Measurements from ENCODE around the gene ADCY10. TPM values are rescaled to one million over a fixed set of nuclear protein-coding genes. Genes with fewer than 3 reads are reported as not detected.

Gene ADCY10, protein sequence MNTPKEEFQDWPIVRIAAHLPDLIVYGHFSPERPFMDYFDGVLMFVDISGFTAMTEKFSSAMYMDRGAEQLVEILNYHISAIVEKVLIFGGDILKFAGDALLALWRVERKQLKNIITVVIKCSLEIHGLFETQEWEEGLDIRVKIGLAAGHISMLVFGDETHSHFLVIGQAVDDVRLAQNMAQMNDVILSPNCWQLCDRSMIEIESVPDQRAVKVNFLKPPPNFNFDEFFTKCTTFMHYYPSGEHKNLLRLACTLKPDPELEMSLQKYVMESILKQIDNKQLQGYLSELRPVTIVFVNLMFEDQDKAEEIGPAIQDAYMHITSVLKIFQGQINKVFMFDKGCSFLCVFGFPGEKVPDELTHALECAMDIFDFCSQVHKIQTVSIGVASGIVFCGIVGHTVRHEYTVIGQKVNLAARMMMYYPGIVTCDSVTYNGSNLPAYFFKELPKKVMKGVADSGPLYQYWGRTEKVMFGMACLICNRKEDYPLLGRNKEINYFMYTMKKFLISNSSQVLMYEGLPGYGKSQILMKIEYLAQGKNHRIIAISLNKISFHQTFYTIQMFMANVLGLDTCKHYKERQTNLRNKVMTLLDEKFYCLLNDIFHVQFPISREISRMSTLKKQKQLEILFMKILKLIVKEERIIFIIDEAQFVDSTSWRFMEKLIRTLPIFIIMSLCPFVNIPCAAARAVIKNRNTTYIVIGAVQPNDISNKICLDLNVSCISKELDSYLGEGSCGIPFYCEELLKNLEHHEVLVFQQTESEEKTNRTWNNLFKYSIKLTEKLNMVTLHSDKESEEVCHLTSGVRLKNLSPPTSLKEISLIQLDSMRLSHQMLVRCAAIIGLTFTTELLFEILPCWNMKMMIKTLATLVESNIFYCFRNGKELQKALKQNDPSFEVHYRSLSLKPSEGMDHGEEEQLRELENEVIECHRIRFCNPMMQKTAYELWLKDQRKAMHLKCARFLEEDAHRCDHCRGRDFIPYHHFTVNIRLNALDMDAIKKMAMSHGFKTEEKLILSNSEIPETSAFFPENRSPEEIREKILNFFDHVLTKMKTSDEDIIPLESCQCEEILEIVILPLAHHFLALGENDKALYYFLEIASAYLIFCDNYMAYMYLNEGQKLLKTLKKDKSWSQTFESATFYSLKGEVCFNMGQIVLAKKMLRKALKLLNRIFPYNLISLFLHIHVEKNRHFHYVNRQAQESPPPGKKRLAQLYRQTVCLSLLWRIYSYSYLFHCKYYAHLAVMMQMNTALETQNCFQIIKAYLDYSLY (N-terminal part only)
- total RNA-seq (not detected in 2 replicates), polyA plus RNA-seq (0.11 TPM in 1 of 2 replicates, not detected in the other), polyA minus RNA-seq (not detected in 2 replicates), Bru-seq, nascent RNA (percentile 21 among the genes with signal in this experiment), BruChase-seq, experiment 1, labeled RNA remaining after a 6-hour chase (percentile 32 among the genes with signal in this experiment), BruChase-seq, experiment 2, labeled RNA remaining after a 2-hour chase (percentile 39 among the genes with signal in this experiment)
- polyA plus RNA-seq (2011; cell fraction: cytosol; rRNA removed) = not detected in 2 replicates
- 0.05 and 0.27 TPM in 2 replicates for polyA plus RNA-seq (2011; cell fraction: nucleus; rRNA removed)
- not detected in 2 replicates for polyA plus RNA-seq (2012)
- not detected for polyA minus RNA-seq (2011; cell fraction: cytosol; rRNA and poly(A)+ RNA removed)
- 0.10 TPM in 1 of 2 replicates, not detected in the other for polyA minus RNA-seq (2011; cell fraction: nucleus; rRNA and poly(A)+ RNA removed)
- long read RNA-seq = 0 reads

- Histone ChIP-seq H3K79me2 (ENCODE audit: control insufficient read depth, insufficient read depth, low read length) (no peaks in the 10 kb centered on the region), H2AFZ (ENCODE audit: low read depth, low read length) (no peak within 1 kb of the TSS), H4K20me1 (replicated peaks; ENCODE audit: control insufficient read depth, extremely low read depth, insufficient read depth, low read length) (no peaks in the 10 kb centered on the region), H3K9ac (replicated peaks; ENCODE audit: extremely low read depth, insufficient read depth, low read length) (no peak within 1 kb of the TSS), H3K36me3 (ENCODE audit: control insufficient read depth in 2 of 2, extremely low read depth in 1 of 2, insufficient read depth in 2 of 2, low read length in 2 of 2) (no peaks in the 10 kb centered on the region), H3K9me1 (replicated peaks; ENCODE audit: control insufficient read depth, extremely low read depth, insufficient read depth, low read length) (no peaks in the 10 kb centered on the region), H3K27ac (ENCODE audit: insufficient read depth, low read depth, low read length) (no peak within 1 kb of the TSS), H3K9me3 (replicated peaks; ENCODE audit: control insufficient read depth, insufficient read depth, low read length) (no peaks in the 10 kb centered on the region), H3K4me3 (replicated peaks in 1 of 3; ENCODE audit: insufficient read depth in 1 of 3, low read depth in 1 of 3, low read length in 3 of 3) (no peak within 1 kb of the TSS), H3K4me1 (ENCODE audit: control insufficient read depth, extremely low read depth, insufficient read depth, low read length) (no peaks in the 10 kb centered on the region), H3K4me2 (ENCODE audit: insufficient read depth, low read length) (no peak within 1 kb of the TSS), H3K27me3 (ENCODE audit: control insufficient read depth in 2 of 2, insufficient read depth in 2 of 2, low read length in 2 of 2) (no peaks in the 10 kb centered on the region)
- no TSS peak for BruUV-seq (replicated peaks)
- no peak for TF ChIP-seq EZH2 (IDR thresholded peaks at IDR 0.05; ENCODE audit: borderline replicate concordance, low read depth, low read length, severe bottlenecking)
- TF ChIP-seq POLR2AphosphoS5 (IDR thresholded peaks at IDR 0.05; ENCODE audit: insufficient read depth, low read depth, low read length) = no peak
- TF ChIP-seq MYC (IDR thresholded peaks at IDR 0.05; ENCODE audit: low read depth, low read length) = no peak
- TF ChIP-seq CTCF (IDR thresholded peaks at IDR 0.05; ENCODE audit: extremely low read depth in 1 of 2, insufficient read depth in 1 of 2, low read depth in 1 of 2, low read length in 2 of 2) = no peak
- TF ChIP-seq, protein P1, sequence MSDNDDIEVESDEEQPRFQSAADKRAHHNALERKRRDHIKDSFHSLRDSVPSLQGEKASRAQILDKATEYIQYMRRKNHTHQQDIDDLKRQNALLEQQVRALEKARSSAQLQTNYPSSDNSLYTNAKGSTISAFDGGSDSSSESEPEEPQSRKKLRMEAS (IDR thresholded peaks at IDR 0.05; ENCODE audit: insufficient read depth, insufficient read length) = no peak
- no peak for TF ChIP-seq GATA2 (IDR thresholded peaks at IDR 0.05; ENCODE audit: insufficient read depth, insufficient read length, low read depth, low read length)
- POLR2A ChIA-PET = no interaction called here
- dilution Hi-C loops (cut with MboI; ENCODE audit: extremely low pct_ligation_motif_present, low sequenced_read_pairs) (no loop called here), intact Hi-C loops (cut with micrococcal nuclease) (no loop called here)
- DNase-seq (ENCODE audit: low read depth, low spot score) (no peak), FAIRE-seq (no peak)
- CTCF ChIA-PET = interaction anchor here (0.6 to 1.4 kb wide), 4 partner anchors 9 to 314 kb away, joined by 3 to 4 read pairs (median 3); no protein-coding TSS in a partner anchor
These were observed at the start of gene ADCY10 for GRCh38 chr1:167913895-167914496. ADCY10 (minus strand) TSS chr1:167914134; CDS start chr1:167905140, 8,994 bp downstream.
